Caco-2 (cell line): ENCODE data around the gene PACS1. TPM values are rescaled to one million over a fixed set of nuclear protein-coding genes. Genes with fewer than 3 reads are reported as not detected.

ENCODE experiments used
- BruUV-seq: library from RNA; stranded (reverse); fragments of 400-500 nt; replicated peaks from 2 replicates; lab custom pipeline; 2021; lab: Mats Ljungman, UMichigan
- CTCF ChIA-PET: fragments of 300-600 bp; sonication (Branson Sonifier 250); formaldehyde crosslinking; loops from one replicate; lab custom pipeline; 2022; ENCODE audit warnings: antibody characterized with exemption; lab: Charles Lee
- POLR2A ChIA-PET: fragments of 300-600 bp; sonication (Branson Sonifier 250); formaldehyde crosslinking; loops from one replicate; lab custom pipeline; 2022; ENCODE audit warnings: antibody characterized with exemption; lab: Charles Lee
- DNase-seq, 2 experiments: peaks; one replicate each; pipeline versions ENCODE4 v3.0.0 to v3.0.0-alpha.2; 2020 to 2022
- H3K27me3 ChIP-seq: replicated peaks from 2 replicates; pipeline ENCODE4 v1.6.0; 2011; ENCODE audit warnings: low read length; ENCODE audit not compliant: control insufficient read depth, insufficient read depth
- H3K36me3 ChIP-seq: 2 replicates; pipeline ENCODE4 v1.5.1; 2011; ENCODE audit warnings: low read length; ENCODE audit not compliant: control insufficient read depth, insufficient read depth
- H3K4me1 ChIP-seq: fragments of 250-450 bp; sonication (Bioruptor Pico); 2 replicates; pipeline ENCODE4 v1.5.1; 2020; ENCODE audit warnings: mild to moderate bottlenecking
- H3K4me3 ChIP-seq: 2 replicates; pipeline ENCODE4 v1.5.1; 2011; ENCODE audit warnings: low read depth, mild to moderate bottlenecking, control low read depth, low read length
- H3K9me3 ChIP-seq: fragments of 250-450 bp; sonication (Bioruptor Pico); 2 replicates; pipeline ENCODE4 v1.5.1; 2020; ENCODE audit warnings: mild to moderate bottlenecking, moderate library complexity
- H3K27ac Mint-ChIP-seq: one replicate; pipeline ENCODE4 v1.8.0; 2022; ENCODE audit warnings: mixed read lengths; ENCODE audit not compliant: unreplicated experiment
- H3K27me3 Mint-ChIP-seq: one replicate; pipeline ENCODE4 v1.8.0; 2022; ENCODE audit warnings: mixed read lengths; ENCODE audit not compliant: insufficient read depth, unreplicated experiment
- H3K36me3 Mint-ChIP-seq: one replicate; pipeline ENCODE4 v1.8.0; 2022; ENCODE audit warnings: mild to moderate bottlenecking, mixed read lengths; ENCODE audit not compliant: insufficient read depth, unreplicated experiment
- H3K4me1 Mint-ChIP-seq: one replicate; pipeline ENCODE4 v1.8.0; 2022; ENCODE audit warnings: low read depth, mixed read lengths; ENCODE audit not compliant: unreplicated experiment
- H3K4me3 Mint-ChIP-seq: one replicate; pipeline ENCODE4 v1.8.0; 2022; ENCODE audit warnings: mild to moderate bottlenecking, moderate library complexity, mixed read lengths; ENCODE audit not compliant: unreplicated experiment
- H3K9me3 Mint-ChIP-seq: one replicate; pipeline ENCODE4 v1.8.0; 2022; ENCODE audit warnings: mixed read lengths; ENCODE audit not compliant: unreplicated experiment
- CTCF ChIP-seq, 2 experiments: fragments of 200-600 bp in 1 of 2; IDR thresholded peaks; 1 replicate in 1 of 2; 2 replicates in 1 of 2; pipeline versions ENCODE4 v1.5.1 to v1.8.0; 2011 to 2022; ENCODE audit warnings: antibody characterized with exemption in 1 of 2, control low read depth in 1 of 2, inconsistent platforms in 1 of 2, low read depth in 1 of 2, low read length in 1 of 2, mild to moderate bottlenecking in 1 of 2, moderate library complexity in 1 of 2; ENCODE audit not compliant: insufficient read depth in 1 of 2, severe bottlenecking in 1 of 2, unreplicated experiment in 1 of 2
- intact Hi-C: fragments of 100-400 bp; cut with micrococcal nuclease; formaldehyde crosslinking; loops from one replicate; pipeline ENCODE4 v1.10.0; 2022; ENCODE audit not compliant: unreplicated experiment
- total RNA-seq: library from RNA; stranded (reverse); gene quantifications from 2 replicates; pipeline ENCODE4 v1.2.3, GENCODE V29; 2022

Gene PACS1
- total RNA-seq, 1 experiment from 2014 or later: 82.2 TPM

- Histone ChIP-seq H3K27me3 (no peaks in the 10 kb centered on the region), H3K36me3 (no peaks in the 10 kb centered on the region), H3K4me1 (no peaks in the 10 kb centered on the region), H3K9me3 (no peaks in the 10 kb centered on the region), H3K4me3 (no peak overlapping the region)
- no peaks in the 10 kb centered on the region for H3K4me1 Mint-ChIP-seq
- CTCF ChIA-PET: no interaction called here
- H3K27ac Mint-ChIP-seq: peak overlapping the region; percentile 11
- no TSS peak for BruUV-seq
- peaks cover 54% of the 10 kb centered on the region for H3K36me3 Mint-ChIP-seq
- no peaks in the 10 kb centered on the region for H3K27me3 Mint-ChIP-seq
- no peak overlapping the region for H3K4me3 Mint-ChIP-seq
- H3K9me3 Mint-ChIP-seq: no peaks in the 10 kb centered on the region
- no peak for DNase-seq
- intact Hi-C loops: no loop called here
- POLR2A ChIA-PET: no interaction called here
- TF ChIP-seq CTCF (IDR thresholded peaks at IDR 0.05; ENCODE audit: insufficient read depth in 1 of 2, low read depth in 1 of 2, low read length in 1 of 2, severe bottlenecking in 1 of 2, unreplicated experiment in 1 of 2): no peak
These were observed 170.7 kb downstream of the PACS1 start for GRCh38 chr11:66240781-66241136.

- Mint-ChIP-seq H3K4me3 (no peak overlapping the region), H3K9me3 (no peaks in the 10 kb centered on the region), H3K4me1 (no peaks in the 10 kb centered on the region), H3K36me3 (peaks cover 53% of the 10 kb centered on the region), H3K27ac (no peak overlapping the region), H3K27me3 (no peaks in the 10 kb centered on the region)
- H3K4me1 ChIP-seq: no peaks in the 10 kb centered on the region
- intact Hi-C loops: no loop called here
- no peak for TF ChIP-seq CTCF (IDR thresholded peaks at IDR 0.05; ENCODE audit: insufficient read depth in 1 of 2, low read depth in 1 of 2, low read length in 1 of 2, severe bottlenecking in 1 of 2, unreplicated experiment in 1 of 2)
- ChIA-PET POLR2A (no interaction called here), CTCF (no interaction called here)
- H3K9me3 ChIP-seq: no peaks in the 10 kb centered on the region
- BruUV-seq: no TSS peak
- no peaks in the 10 kb centered on the region for H3K36me3 ChIP-seq
- H3K27me3 ChIP-seq: no peaks in the 10 kb centered on the region
- DNase-seq: no peak
- no peak overlapping the region for H3K4me3 ChIP-seq
These were observed 172.2 kb downstream of the PACS1 start for GRCh38 chr11:66242095-66242765.

- CTCF ChIA-PET: interaction anchor here (0.6 kb wide), 1 partner anchor 24 kb away, joined by 3 read pairs; no protein-coding TSS in a partner anchor
- H3K36me3 Mint-ChIP-seq: peaks cover 64% of the 10 kb centered on the region
- no peaks in the 10 kb centered on the region for H3K4me1 Mint-ChIP-seq
- TF ChIP-seq CTCF (IDR thresholded peaks at IDR 0.05; ENCODE audit: insufficient read depth in 1 of 2, low read depth in 1 of 2, low read length in 1 of 2, severe bottlenecking in 1 of 2, unreplicated experiment in 1 of 2): no peak
- peak overlapping the region; percentile 72 for H3K27ac Mint-ChIP-seq
- H3K9me3 ChIP-seq: no peaks in the 10 kb centered on the region
- H3K4me1 ChIP-seq: no peaks in the 10 kb centered on the region
- POLR2A ChIA-PET: no interaction called here
- H3K27me3 ChIP-seq: no peaks in the 10 kb centered on the region
- H3K4me3 Mint-ChIP-seq: no peak overlapping the region
- H3K36me3 ChIP-seq: no peaks in the 10 kb centered on the region
- H3K9me3 Mint-ChIP-seq: no peaks in the 10 kb centered on the region
- H3K4me3 ChIP-seq: no peak overlapping the region
- intact Hi-C loops: no loop called here
- DNase-seq: no peak
- BruUV-seq: TSS peak; percentile 43
- H3K27me3 Mint-ChIP-seq: no peaks in the 10 kb centered on the region
These were observed 173.9 kb downstream of the PACS1 start for GRCh38 chr11:66243782-66244535.
